Panc1 (cell line): Measurements from ENCODE around the gene DUOXA1. TPM values are rescaled to one million over a fixed set of nuclear protein-coding genes. Genes with fewer than 3 reads are reported as not detected.

Experiments
- ATAC-seq: fragments of 200-7000 bp; cut with Tn5 transposase; 2 replicates; pipeline ENCODE4 v1.9.1; 2020; ENCODE audit warnings: mild to moderate bottlenecking, moderate library complexity
- BruUV-seq: library from RNA; stranded (reverse); fragments of 400-500 nt; replicated peaks from 2 replicates; lab custom pipeline; 2021; lab: Mats Ljungman, UMichigan
- CTCF ChIA-PET: fragments of 300-600 bp; sonication (Branson Sonifier 250); formaldehyde crosslinking; loops from one replicate; lab custom pipeline; 2022; ENCODE audit warnings: antibody characterized with exemption; lab: Charles Lee
- POLR2A ChIA-PET: fragments of 300-600 bp; sonication (Branson Sonifier 250); formaldehyde crosslinking; loops from one replicate; lab custom pipeline; 2022; ENCODE audit warnings: antibody characterized with exemption; lab: Charles Lee
- DNase-seq: peaks from one replicate; pipeline ENCODE4 v3.0.0-alpha.2; 2010; ENCODE audit warnings: low read depth, low spot score
- H3K27ac ChIP-seq: 2 replicates; pipeline ENCODE4 v1.5.1; 2011; ENCODE audit warnings: mild to moderate bottlenecking, low read length, inconsistent platforms
- H3K27me3 ChIP-seq: fragments of 200-500 bp; sonication (Bioruptor generic); 2 replicates; pipeline ENCODE4 v1.6.0; 2014; ENCODE audit warnings: low read length, inconsistent platforms; ENCODE audit not compliant: control insufficient read depth, insufficient read depth
- H3K36me3 ChIP-seq: fragments of 200-500 bp; sonication (Bioruptor generic); 2 replicates; pipeline ENCODE4 v1.5.1; 2014; ENCODE audit warnings: inconsistent platforms, mild to moderate bottlenecking, low read length, moderate library complexity; ENCODE audit not compliant: control insufficient read depth, insufficient read depth
- H3K4me1 ChIP-seq: 2 replicates; pipeline ENCODE4 v1.5.1; 2011; ENCODE audit warnings: inconsistent platforms, mild to moderate bottlenecking, low read length, moderate library complexity; ENCODE audit not compliant: control insufficient read depth, insufficient read depth
- H3K4me3 ChIP-seq, 2 experiments: 2 replicates each; pipeline ENCODE4 v1.5.1; 2011 to 2012; ENCODE audit warnings: low read depth in 2 of 2, low read length in 2 of 2, mild to moderate bottlenecking in 2 of 2, inconsistent platforms in 1 of 2, moderate library complexity in 1 of 2
- H3K9me3 ChIP-seq: fragments of 200-500 bp; sonication (Bioruptor generic); 2 replicates; pipeline ENCODE4 v1.5.1; 2014; ENCODE audit warnings: low read depth, mild to moderate bottlenecking, inconsistent platforms, low read length, moderate library complexity; ENCODE audit not compliant: control insufficient read depth, insufficient read depth
- CTCF ChIP-seq: fragments of 450-650 bp; IDR thresholded peaks from 2 replicates; pipeline ENCODE4 v1.5.1; 2017; ENCODE audit warnings: mild to moderate bottlenecking
- POLR2AphosphoS5 ChIP-seq: IDR thresholded peaks from 2 replicates; pipeline ENCODE4 v1.6.1; 2012; ENCODE audit warnings: mild to moderate bottlenecking, low read depth, low read length, moderate library complexity
- REST ChIP-seq, 2 experiments: IDR thresholded peaks; 2 replicates each; pipeline ENCODE4 v1.6.1; 2011 to 2012; ENCODE audit warnings: low read depth in 2 of 2, control low read depth in 1 of 2, low read length in 1 of 2, mild to moderate bottlenecking in 1 of 2, moderate library complexity in 1 of 2; ENCODE audit not compliant: insufficient read depth in 1 of 2
- SIN3A ChIP-seq: IDR thresholded peaks from 2 replicates; pipeline ENCODE4 v1.6.1; 2012; ENCODE audit warnings: low read depth, mild to moderate bottlenecking, low read length, moderate library complexity, borderline replicate concordance; ENCODE audit not compliant: insufficient read depth
- TCF7L2 ChIP-seq: IDR thresholded peaks from 2 replicates; pipeline ENCODE4 v1.6.1; 2011; ENCODE audit warnings: mild to moderate bottlenecking, low read depth, low read length, inconsistent platforms
- in situ Hi-C: cut with HindIII; loops from 2 replicates; pipeline ENCODE4 v1.10.0; 2016; ENCODE audit warnings: low sequenced_read_pairs, low pct_unique_long_range_greater_than_20kb
- intact Hi-C: fragments of 100-400 bp; cut with micrococcal nuclease; formaldehyde crosslinking; loops from one replicate; pipeline ENCODE4 v1.10.0; 2022; ENCODE audit not compliant: unreplicated experiment
- total RNA-seq: library from RNA; stranded (reverse); gene quantifications from one replicate; pipeline ENCODE4 v1.2.1, GENCODE V29; 2021; ENCODE audit not compliant: unreplicated experiment

Gene DUOXA1
- total RNA-seq, 1 experiment from 2014 or later = not detected

GRCh38 chr15:45130291-45131000 is 767 bp upstream of the DUOXA1 start:
- Histone ChIP-seq H3K36me3 (no peaks in the 10 kb centered on the region; the same call in 1 of the 2 replicates), H3K9me3 (no peaks in the 10 kb centered on the region), H3K4me1 (no peaks in the 10 kb centered on the region), H3K27me3 (peaks cover 8% of the 10 kb centered on the region), H3K4me3 (no peak overlapping the region), H3K27ac (no peak overlapping the region)
- DNase-seq (no peak), ATAC-seq (no peak)
- intact Hi-C loops = no loop called here
- in situ Hi-C loops = no loop called here
- ChIA-PET POLR2A (no interaction called here), CTCF (interaction anchor here (0.6 to 1.4 kb wide), 3 partner anchors 12 to 262 kb away, joined by 3 to 5 read pairs (median 3); no protein-coding TSS in a partner anchor)
- no TSS peak for BruUV-seq
- TF ChIP-seq POLR2AphosphoS5 = no peak
- no peak for TF ChIP-seq CTCF
- no peak for TF ChIP-seq REST (IDR thresholded peaks at IDR 0.05; ENCODE audit: insufficient read depth in 1 of 2, low read depth in 2 of 2, low read length in 1 of 2)
- no peak for TF ChIP-seq SIN3A
- no peak for TF ChIP-seq TCF7L2

GRCh38 chr15:45128971-45129639 is 574 bp downstream of the DUOXA1 start:
- no peak overlapping the region for H3K4me3 ChIP-seq
- no peaks in the 10 kb centered on the region; the same call in 1 of the 2 replicates for H3K36me3 ChIP-seq
- H3K9me3 ChIP-seq = no peaks in the 10 kb centered on the region
- in situ Hi-C loops (no loop called here), intact Hi-C loops (no loop called here)
- ATAC-seq (no peak), DNase-seq (no peak)
- CTCF ChIA-PET = interaction anchor here (0.6 kb wide), 1 partner anchor 11 kb away, joined by 5 read pairs; no protein-coding TSS in a partner anchor
- POLR2A ChIA-PET = no interaction called here
- no peaks in the 10 kb centered on the region for H3K4me1 ChIP-seq
- H3K27me3 ChIP-seq = peaks cover 10% of the 10 kb centered on the region
- TF ChIP-seq REST (IDR thresholded peaks at IDR 0.05; ENCODE audit: insufficient read depth in 1 of 2, low read depth in 2 of 2, low read length in 1 of 2) = no peak
- no peak for TF ChIP-seq POLR2AphosphoS5
- no peak for TF ChIP-seq CTCF
- TF ChIP-seq TCF7L2 = no peak
- no peak for TF ChIP-seq SIN3A
- no peak overlapping the region for H3K27ac ChIP-seq
- no TSS peak for BruUV-seq
